SIG-M5 treated with dmso at 0.1 percent for 504 hours (cell line): ENCODE data around the gene GPR160.

Source experiments
- DNase-seq: peaks from one replicate; lab custom pipeline; 2025; ENCODE audit not compliant: unreplicated experiment; lab: John Stamatoyannopoulos, UW

Gene GPR160

DNA sequence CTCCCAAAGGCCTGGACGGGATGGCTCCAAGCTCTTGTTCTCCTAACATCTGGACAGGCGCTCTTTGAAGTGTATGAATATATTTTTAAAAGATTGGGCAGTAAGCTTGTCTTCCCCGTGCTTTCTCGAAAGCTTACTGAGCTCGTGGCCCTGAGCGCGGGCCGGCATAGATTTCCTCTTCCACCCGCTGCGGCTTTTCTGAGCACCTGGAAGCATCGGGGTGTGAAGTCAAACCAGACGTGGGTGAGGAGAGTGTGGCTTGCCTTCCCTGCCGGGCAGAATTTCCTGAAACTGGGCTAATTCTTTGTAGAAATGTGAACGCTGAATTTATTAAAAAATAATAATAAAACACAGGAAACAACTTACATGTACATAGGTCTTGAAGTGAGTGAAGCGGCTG is 25.9 kb downstream of the GPR160 start:
- DNase-seq = no peak

DNA sequence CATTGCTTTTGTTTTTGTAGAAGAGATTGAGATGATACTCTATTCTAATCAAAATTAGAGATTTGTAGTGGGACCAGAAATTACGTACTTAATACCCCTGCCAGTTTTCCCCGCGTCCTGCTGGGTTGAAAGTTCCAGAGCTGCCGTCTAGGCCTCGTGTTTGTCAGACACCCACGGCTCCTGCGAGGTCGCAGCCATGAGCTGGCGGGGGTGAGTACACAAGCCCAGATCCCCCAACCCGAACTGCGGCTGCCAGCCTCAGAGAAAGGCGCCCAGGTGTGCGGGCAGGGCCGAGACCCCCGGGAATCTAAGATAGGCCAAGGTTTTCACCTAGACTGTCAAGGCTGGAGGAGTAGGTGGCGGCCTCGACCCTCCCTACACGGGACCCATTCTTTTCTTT is 26.3 kb downstream of the GPR160 start:
- DNase-seq = no peak

DNA sequence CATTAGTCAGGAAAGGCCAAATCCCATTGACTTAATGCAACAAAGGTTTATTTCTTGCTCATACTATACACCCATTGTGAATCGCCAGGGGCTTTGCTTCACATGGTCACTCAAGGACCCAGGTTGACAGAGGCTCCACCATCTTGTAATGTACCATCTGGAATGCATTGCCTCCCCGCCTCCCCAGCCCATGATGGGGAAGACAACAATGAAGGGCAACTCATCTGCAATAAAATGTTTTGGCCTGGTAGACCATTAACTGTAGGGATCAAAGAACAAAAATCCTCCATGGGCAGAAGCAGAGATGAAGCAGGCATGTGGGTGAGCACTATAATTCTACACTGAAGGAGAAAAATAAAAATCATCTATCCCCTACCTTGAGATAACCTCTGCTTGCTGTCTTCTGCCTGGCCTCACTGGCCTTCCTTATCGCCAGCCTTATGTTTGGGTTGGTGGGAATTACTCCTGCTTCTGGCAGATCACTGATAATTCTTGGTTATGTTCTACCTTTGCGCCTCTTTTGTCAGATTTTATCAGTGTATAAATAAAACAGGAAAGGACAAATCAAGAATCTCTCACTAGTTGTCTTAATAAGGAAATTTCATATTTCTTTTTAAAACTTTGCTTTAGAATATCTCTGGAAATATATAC is 37.8 kb downstream of the GPR160 start:
- DNase-seq = no peak

DNA sequence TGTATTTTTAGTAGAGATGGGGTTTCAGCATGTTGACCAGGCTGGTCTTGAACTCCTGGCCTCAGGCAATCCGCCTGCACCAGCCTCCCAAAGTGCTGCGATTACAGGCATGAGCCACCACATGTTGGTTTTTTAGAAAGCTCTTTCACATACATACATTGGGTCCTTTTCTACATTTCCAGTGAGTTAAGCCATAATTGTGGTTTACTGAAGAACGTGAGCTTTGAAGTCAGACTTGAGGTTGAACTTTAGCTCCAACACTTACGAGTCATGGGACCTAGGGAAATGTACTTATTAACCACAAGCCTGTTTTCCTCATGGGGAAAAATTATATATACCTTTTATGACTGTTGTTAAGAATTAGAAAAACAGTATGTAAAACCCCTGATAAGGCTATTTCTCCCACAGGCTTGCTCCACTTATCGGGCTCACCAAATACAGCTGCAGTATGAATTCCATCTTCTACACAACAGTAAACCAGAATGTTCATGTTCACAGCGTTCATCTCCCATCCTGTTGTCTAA is 39.0 kb downstream of the GPR160 start:
- no peak for DNase-seq

DNA sequence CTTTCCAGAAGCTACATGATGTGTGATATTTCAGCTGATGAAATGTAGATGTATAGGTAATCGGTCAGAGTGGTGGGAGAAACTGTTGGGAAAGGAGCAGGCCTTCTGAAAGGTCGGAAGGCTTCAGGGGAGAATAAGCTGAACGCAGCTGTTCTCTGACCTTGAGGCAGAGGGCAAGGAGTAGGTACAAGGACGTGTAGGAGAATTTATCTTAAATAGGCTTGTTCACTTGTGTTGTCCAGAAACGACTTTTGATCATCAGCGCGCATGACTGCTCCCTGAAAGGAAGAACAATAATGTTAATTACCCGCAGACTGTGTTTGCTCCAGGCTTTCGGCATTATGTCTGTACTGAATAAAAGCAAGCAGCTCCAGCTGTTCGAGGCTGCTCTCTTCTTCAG is 39.6 kb downstream of the GPR160 start:
- DNase-seq = no peak

DNA sequence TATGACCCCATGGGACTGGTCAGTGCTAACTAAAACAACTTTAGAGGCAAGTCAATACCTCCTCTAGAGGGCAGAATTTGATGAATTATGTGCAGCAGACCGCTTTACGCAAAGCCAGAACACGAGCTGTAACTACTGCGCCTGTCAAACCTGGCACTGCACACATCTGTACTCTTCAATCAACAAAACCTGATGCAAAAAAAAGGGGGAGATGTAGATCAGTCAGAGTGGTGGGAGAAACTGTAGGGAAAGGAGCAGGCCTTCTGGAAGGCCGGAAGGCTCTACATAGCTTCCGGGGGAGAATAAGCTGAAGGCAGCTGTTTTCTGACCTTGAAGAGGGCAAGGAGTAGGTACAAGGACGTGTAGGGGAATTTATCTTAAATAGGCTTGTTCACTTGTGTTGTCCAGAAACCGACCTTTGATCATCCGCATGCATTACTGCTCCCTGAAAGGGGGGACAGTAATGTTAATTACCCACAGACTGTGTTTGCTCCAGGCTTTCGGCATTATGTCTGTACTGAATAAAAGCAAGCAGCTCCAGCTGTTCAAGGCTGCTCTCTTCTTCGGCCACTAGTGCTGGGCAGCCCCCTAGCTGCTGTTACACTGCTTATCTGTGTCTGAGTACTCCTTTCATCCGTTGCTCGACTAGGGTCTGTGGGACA is 41.0 kb downstream of the GPR160 start:
- no peak for DNase-seq

DNA sequence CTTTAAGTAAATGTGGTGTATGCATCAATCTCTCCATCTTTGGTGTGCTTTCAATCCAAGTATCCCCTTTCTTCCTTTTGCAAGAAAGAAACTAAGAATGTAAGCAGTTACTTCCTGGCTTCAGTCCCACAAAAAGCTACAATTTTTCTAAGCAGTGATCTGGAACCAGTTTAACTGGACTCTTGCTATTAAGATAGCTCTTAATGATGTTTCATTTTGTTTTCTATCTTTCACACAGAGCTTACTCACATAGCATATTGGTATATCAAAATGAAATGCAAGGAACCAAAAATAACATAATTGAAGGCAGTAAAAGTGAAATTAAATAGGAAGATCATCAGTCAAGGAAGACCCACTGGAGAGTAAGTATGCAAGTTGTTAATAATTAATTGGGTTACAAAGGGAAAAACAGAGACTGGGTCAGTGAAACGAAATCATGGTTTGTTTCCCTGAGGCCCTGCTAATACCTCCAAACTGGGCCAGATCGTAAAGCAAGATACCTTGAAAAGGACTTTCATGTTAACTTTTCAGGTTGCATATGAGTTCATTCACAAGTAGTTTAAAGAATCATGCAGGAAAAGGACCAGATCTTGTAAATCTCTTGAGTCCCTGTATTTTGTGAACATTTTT is 41.9 kb downstream of the GPR160 start:
- DNase-seq = no peak

DNA sequence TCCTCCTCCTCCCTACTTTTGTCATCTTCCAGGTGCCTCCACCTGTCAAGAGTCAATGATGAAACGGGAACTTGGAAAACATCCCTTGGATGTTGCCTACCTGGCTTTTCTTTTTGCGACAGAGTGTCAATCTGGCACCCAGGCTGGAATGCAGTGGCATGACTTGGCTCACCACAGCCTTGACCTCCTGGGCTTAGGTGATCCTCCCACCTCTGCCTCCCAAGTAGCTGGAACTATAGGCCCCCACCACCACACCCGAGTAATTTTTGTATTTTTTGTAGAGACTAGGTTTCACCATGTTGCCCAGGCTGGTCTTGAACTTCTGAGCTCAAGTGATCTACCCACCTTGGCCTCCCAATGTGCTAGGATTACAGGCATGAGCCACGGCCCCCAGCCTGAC is 42.8 kb downstream of the GPR160 start:
- no peak for DNase-seq

DNA sequence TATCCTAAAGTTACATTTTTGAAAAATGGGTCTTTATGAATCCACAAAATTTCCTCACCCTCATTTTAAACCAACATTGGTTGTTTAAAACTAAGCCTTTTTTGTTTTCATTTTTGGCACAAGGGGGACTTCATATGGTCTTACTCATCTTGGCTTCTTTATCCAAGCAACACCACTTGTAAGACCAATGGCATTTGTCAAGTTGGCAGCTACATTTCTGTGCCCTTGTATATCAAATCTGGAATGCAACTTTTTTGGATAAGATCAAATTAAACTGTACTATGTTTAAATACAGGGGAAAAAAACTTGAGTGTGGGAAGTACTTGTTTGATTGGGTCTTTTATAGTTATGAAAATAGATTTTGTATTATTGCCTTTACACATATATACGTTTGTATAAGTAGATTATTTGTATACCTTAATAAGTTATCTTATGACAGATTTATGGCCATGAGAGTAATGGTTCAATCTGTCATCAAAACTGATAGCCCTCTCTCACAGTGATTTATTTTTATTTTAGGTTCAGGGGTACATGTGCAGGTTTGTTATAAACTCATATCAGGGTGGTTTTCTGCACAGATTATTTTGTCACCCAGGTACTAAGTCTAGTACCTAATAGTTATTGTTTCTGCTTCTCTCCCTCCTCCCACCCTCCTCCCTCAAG is 43.4 kb downstream of the GPR160 start:
- DNase-seq = no peak

DNA sequence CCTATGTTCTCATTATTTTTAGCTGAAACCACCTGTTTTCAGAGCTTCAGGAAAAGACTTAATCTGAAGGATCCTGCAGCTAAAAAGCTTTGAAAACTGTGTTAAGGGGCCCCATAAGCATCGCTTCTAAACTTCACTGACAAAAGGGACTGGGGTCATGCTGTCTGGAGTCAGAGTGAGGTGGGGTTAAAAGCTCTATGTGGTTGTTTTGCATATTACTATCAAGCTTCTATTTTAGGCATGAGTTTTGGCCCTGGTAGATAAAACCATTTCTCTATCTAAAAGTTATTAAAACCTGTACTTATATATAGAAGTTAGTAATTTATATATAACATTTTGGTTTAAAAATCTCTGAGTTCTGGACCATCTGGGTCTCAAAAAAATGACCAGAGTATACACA is 45.5 kb downstream of the GPR160 start:
- DNase-seq = no peak

DNA sequence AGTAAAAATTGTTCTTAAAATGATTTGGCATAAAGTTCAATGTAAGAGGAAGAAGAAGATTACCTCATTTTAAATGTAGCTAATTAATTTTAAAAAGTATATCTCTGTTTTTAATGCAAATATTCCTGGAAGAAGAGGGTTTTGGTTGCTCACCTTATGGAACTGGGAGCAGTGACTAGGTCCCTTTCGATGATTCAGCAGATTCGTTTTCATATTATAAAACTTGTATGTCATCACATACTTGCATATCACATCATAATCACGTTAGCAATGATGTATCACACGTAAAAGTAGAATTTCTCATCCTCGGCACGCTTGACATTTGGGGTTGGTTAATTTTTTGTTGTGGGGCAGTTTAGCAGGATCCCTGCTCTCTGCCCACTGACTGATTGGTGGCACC is 47.6 kb downstream of the GPR160 start:
- DNase-seq = no peak

DNA sequence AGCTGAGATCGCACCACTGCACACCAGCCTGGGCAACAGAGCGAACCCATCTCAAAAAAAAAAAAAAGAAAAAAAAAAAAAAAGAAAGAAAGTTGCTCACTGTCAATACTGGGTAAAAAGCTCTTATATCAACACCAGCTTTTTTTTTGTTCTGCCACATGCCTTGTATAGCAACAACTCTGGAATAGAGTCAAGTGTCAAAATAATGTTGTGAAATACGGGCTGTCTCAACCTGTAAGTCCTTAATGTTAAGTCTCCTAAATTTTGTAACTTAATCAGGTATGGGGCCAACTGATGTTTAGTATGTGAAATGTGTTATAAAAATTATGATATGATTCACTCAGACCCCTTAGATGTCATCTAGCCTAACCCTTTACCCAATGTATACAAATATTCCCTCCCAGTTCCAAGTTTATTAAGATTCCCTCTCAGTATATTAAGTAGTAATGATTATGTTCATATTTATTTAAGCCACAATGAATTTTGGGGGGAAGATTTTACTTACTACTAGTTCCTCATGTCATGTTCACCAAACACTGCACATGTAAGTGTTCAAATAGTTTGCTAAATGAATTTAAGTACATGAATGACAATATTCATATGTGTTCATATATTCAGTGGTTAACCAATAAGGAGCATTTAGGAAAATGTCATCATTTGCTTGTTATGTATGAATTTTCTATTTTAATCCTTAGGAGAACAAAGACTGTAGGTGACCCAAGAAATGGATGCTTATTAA is 52.2 kb downstream of the GPR160 start:
- no peak for DNase-seq

DNA sequence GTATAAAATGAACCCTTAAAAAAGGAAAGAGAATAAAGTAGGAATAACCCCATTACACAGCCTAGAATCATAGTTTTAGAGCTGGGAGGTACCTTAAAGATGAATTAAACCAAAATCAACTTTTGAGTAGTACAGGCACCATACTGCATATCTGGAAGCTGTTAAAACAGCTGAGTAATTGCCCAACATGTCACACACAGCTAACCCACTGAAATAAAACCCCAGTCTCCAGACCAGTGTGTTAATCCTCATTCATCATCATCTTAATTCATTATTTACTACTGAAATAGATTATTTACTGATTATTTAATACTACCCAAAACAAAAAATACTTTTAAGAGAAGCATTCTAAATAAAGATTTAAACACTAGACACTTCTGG is 52.8 kb downstream of the GPR160 start:
- DNase-seq = no peak

DNA sequence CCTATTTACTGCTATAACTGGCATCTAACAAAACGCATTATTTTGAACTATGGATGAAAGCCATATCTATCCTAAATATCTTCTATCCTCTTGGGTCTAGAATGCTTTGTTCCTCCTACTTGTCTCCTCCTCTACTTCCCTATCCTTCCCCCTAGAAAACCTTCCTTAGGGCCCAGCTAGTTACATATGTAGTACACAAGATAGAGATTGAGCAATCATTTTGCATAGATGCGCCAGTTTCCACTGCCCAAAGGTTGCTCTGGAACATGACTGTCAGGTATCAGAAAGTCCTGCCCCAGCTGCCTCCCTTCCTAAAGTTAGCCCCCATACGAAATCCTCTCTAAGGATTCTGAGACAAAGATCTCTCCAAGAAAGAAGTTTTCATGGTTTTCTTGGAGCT is 55.1 kb downstream of the GPR160 start:
- peak; percentile 65 for DNase-seq

DNA sequence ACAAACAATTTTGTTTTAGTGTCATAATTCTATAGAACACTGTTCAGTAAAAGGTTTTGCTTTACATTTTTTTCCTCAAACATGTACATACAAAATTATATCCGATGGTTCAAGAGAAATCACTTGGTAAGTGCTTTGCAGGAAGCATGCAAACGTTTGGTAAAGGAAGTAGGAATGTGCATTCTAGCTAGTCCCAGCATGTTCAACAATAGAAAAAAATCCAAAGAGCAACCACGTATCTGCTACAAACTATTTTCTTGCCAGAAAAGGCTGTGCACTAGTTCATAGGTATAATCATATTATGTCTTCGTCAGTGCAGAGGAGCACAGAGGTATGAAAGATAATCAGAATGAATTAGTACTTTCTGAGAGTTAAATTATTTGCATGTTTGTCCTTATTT is 58.0 kb downstream of the GPR160 start:
- DNase-seq = no peak

DNA sequence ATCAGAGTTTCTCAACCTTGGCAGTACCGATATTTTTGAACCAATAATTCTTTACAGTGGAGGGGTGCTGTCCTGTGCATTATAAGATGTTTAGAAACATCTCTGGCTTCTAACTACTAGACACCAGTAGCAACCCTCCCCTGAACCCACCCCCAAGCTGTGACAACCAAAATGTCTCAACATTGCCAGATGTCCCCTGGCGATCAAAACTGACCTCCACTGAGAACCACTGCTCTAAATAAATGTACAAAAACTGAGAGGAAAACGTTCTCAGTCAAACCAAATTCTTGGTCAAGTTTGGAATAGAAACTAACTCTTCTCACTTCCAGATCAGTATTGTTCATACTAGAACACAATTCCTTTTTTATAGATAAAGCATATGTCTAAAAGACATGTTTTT is 58.5 kb downstream of the GPR160 start:
- DNase-seq = no peak

DNA sequence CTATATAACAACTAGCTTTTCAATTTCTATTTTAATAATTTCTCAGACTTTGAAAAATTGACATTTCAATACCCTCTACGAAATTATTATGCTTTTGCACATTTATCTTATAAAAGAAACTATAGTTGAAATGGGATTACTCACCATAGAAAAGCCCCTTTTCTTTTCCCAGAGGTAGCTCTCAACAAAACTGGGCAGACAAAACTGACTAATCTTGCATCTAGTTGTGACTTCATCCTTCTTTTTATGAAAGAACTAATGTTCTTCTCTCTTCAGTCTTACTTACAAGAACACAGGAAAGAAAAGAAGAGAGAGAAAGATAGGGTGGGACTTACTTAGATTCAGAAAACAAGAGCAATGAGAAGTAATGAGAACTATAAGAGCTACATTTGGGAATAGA is 61.0 kb downstream of the GPR160 start:
- no peak for DNase-seq

DNA sequence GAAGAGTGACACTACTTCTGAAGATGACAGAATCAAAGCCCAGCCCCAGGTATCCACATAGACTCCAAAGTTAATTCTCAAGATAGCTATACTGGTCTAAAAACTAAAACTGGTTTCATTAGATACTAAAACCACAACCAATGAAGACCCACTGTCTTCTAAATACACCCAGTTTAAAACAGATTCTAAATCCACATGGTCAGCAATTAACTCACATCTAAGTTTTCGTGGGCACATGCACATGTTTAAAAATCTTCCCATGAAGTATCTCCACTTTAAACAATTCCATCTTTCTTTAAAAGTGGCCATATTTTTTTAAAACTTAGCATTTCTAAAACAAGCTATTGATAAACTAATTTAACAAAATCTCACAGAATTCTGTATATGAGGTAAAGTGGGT is 63.1 kb downstream of the GPR160 start:
- DNase-seq = no peak

DNA sequence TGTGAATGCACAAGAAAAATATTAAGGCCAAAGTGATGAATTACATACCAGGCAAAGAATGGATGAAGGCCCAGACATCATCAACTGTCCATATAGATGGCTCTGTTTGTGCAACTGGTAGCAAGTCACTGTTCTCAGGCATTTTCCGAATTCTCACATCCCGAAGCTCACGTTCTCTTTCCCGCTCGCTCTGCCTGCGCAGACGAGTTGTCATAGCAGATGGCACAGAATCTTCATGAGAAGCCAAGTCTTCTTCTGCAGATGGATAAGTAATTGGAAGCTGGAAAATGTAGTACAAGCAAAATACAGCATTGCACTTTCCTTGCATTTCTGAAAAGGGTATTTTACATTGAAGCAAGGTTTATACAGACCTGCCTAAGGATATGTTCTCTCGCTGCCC is 64.6 kb downstream of the GPR160 start:
- no peak for DNase-seq

DNA sequence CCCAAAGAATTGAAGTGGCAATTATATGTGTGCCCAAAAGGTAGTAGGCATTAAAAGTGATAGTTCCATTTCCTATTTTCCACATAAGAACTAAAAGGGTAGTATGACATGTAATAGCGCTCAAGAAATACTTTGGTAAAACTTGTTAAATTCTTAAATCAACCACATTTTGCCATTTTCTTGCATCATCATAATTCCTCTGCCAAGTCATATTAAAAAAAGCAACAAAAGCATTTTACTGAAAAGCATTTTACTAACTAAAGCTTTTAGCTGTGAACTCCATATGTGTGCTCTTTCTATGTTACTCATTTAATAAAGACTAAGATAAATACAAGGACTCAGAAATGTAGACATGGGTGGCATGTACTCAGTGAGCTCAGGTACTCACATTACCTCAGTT is 70.1 kb downstream of the GPR160 start:
- DNase-seq = no peak

DNA sequence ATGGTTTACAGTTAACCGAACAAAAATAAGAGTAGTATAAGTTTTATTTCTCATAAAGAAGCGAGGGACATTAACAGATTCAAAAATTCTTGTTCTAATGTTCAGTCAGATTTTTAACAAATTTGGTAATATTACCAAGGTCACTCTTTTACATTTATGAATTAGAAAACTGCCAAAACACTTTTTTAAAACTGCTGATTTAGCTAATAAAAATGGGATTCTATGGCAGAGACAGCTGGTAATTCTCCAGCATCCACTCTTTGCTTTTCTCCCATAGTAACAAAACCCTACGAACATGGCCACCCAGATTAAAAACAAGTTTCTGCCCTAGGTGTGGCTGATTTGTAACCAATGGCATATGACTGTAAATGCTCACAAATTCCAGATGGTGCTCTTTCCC is 71.2 kb downstream of the GPR160 start:
- no peak for DNase-seq
